Activated T-cell treated with anti-CD3 and anti-CD28 coated beads, Interleukin-2, amount 50 U/mL, for 4 hours (primary cell): ENCODE data around the gene XXYLT1. TPM values are rescaled to one million over a fixed set of nuclear protein-coding genes. Genes with fewer than 3 reads are reported as not detected.

ENCODE experiments used
- ATAC-seq, 2 donors: fragments of 200-7000 bp; cut with Tn5 transposase; one replicate each; pipeline ENCODE4 v1.10.0; 2021
- DNase-seq: peaks from one replicate; pipeline ENCODE4 v3.0.0-alpha.2; 2020
- H3K27me3 Mint-ChIP-seq: one replicate; pipeline ENCODE4 v1.8.0; 2021; ENCODE audit warnings: low read depth, mixed read lengths
- H3K36me3 Mint-ChIP-seq: one replicate; pipeline ENCODE4 v1.8.0; 2022; ENCODE audit warnings: mixed read lengths; ENCODE audit not compliant: insufficient read depth
- H3K4me1 Mint-ChIP-seq: one replicate; pipeline ENCODE4 v1.8.0; 2021; ENCODE audit warnings: low read depth, mixed read lengths
- H3K4me3 Mint-ChIP-seq: one replicate; pipeline ENCODE4 v1.8.0; 2021; ENCODE audit warnings: mild to moderate bottlenecking, moderate library complexity, mixed read lengths
- H3K9me3 Mint-ChIP-seq: one replicate; pipeline ENCODE4 v1.8.0; 2021; ENCODE audit warnings: mixed read lengths
- total RNA-seq, 3 donors: library from RNA; stranded (reverse); gene quantifications; one replicate each; pipeline ENCODE4 v1.2.1, GENCODE V29; 2021

Gene XXYLT1
- total RNA-seq, 3 donors from 2014 or later = 8.6 to 10.6 (median 8.8) TPM

GRCh38 chr3:195140410-195140809, 130.5 kb downstream of the XXYLT1 start:
- Mint-ChIP-seq H3K4me1 (peaks cover 1% of the 10 kb centered on the region), H3K4me3 (no peak overlapping the region), H3K36me3 (peaks cover 17% of the 10 kb centered on the region), H3K27me3 (no peaks in the 10 kb centered on the region), H3K9me3 (peaks cover 20% of the 10 kb centered on the region)
- DNase-seq (no peak), ATAC-seq (no peak)

- DNase-seq (no peak), ATAC-seq (no peak)
- Mint-ChIP-seq H3K4me3 (no peak overlapping the region), H3K4me1 (peaks cover under 1% of the 10 kb centered on the region), H3K36me3 (peaks cover 17% of the 10 kb centered on the region), H3K27me3 (no peaks in the 10 kb centered on the region), H3K9me3 (peaks cover 20% of the 10 kb centered on the region)
These were observed 131.1 kb downstream of the XXYLT1 start for GRCh38 chr3:195139876-195140240.

DNA sequence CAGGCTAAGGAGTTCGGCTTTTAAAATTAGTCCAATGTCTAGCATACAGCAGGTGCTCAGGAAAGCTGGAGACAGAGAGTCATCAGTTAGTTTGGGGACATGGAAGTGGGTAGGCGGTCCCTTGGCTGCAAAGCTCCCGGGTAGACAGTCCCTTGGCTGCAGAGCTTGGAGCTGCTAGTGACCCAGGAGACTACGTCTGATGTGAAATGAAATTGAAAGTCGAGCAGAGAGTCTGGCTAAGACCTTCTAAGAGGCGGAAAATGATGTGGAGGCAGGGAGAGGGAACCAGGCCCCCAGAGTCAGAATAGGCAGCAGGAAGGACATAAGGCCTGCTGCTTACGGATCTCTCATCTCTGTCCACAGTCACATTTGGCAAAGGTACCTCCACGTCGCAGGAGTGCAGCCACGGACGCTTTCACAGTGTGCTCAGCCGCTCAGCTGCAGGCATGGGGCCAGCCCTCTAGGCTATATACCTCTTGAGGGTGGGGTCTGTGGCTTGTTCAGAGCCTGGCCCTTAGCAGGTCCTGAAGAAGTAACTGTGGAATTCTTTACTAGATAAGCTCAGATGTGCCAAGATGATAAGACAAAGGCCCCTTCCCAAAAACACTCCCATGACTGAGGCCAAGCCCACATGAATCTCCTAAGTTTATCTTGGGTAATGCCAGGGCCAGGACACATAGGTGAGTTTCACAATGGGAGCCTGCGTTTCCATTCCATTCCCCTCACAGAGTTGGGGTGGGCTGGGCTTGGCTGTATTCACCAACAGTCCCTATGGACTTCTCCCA, 131.7 kb downstream of the XXYLT1 start:
- Mint-ChIP-seq H3K36me3 (peaks cover 17% of the 10 kb centered on the region), H3K27me3 (no peaks in the 10 kb centered on the region), H3K9me3 (peaks cover 20% of the 10 kb centered on the region), H3K4me3 (no peak overlapping the region), H3K4me1 (no peaks in the 10 kb centered on the region)
- no peak for ATAC-seq
- DNase-seq = no peak

GRCh38 chr3:195137638-195138588, 133.0 kb downstream of the XXYLT1 start:
- no peak for DNase-seq
- Mint-ChIP-seq H3K9me3 (peaks cover 20% of the 10 kb centered on the region), H3K4me1 (peaks cover 6% of the 10 kb centered on the region), H3K4me3 (no peak overlapping the region), H3K27me3 (no peaks in the 10 kb centered on the region), H3K36me3 (peaks cover 17% of the 10 kb centered on the region)
- ATAC-seq = no peak

GRCh38 chr3:195135917-195136316, 135.0 kb downstream of the XXYLT1 start:
- Mint-ChIP-seq H3K27me3 (no peaks in the 10 kb centered on the region), H3K36me3 (peaks cover 6% of the 10 kb centered on the region), H3K9me3 (peaks cover 7% of the 10 kb centered on the region), H3K4me3 (no peak overlapping the region), H3K4me1 (peaks cover 11% of the 10 kb centered on the region)
- no peak for ATAC-seq
- no peak for DNase-seq

- DNase-seq (no peak), ATAC-seq (no peak)
- Mint-ChIP-seq H3K4me3 (no peak overlapping the region), H3K27me3 (peaks cover 2% of the 10 kb centered on the region), H3K9me3 (no peaks in the 10 kb centered on the region), H3K36me3 (peaks cover 2% of the 10 kb centered on the region), H3K4me1 (peaks cover 23% of the 10 kb centered on the region)
These were observed 136.5 kb downstream of the XXYLT1 start for GRCh38 chr3:195134431-195134830.

DNA sequence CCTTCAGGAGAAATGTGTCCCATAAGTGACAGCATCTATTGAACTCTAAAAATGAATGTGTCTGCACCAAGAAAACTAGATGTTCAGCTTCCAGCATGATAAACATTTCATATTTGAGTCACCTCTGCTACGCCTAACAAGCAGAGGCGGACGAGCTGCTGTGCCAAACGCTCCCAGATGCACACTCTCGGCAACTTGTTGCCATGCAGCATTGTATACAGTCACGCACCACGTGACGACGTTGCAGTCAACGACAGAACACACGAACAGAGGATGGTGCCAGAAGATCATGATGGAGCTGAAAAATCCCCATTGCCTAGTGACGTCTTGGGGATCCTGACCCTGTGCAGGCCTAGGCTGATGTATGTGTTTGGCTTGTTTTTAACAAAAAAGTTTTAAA, 137.5 kb downstream of the XXYLT1 start:
- no peaks in the 10 kb centered on the region for H3K9me3 Mint-ChIP-seq
- DNase-seq = peak; percentile 14
- ATAC-seq = peak; percentile 62 to 71
- H3K4me3 Mint-ChIP-seq = no peak overlapping the region
- H3K27me3 Mint-ChIP-seq = peaks cover 2% of the 10 kb centered on the region
- H3K36me3 Mint-ChIP-seq = peaks cover 2% of the 10 kb centered on the region
- peaks cover 32% of the 10 kb centered on the region for H3K4me1 Mint-ChIP-seq

DNA sequence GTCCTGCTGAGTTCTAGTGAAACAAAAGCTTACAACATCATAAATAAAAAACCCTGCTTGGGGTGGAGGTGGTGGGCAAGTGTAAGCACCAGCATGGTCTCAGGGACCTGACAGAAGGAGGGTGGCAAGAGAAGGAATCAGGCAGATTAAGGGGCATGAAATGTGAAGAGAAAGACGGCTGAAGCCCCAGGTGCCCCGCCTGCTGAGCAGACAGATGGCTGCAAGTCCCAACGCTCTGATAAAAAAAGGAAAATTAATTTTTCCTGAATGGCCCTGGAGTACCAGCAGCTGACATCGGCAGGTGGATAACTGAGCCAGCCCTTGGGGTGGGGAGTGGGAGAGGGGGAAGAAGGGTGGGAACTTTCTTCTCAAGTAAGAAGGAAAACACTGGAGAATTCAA, 137.9 kb downstream of the XXYLT1 start:
- peaks cover 2% of the 10 kb centered on the region for H3K36me3 Mint-ChIP-seq
- no peak overlapping the region for H3K4me3 Mint-ChIP-seq
- H3K9me3 Mint-ChIP-seq = no peaks in the 10 kb centered on the region
- H3K27me3 Mint-ChIP-seq = peaks cover 2% of the 10 kb centered on the region
- ATAC-seq = no peak
- DNase-seq = no peak
- peaks cover 37% of the 10 kb centered on the region for H3K4me1 Mint-ChIP-seq

- H3K27me3 Mint-ChIP-seq = peaks cover 2% of the 10 kb centered on the region
- H3K9me3 Mint-ChIP-seq = no peaks in the 10 kb centered on the region
- ATAC-seq (no peak), DNase-seq (no peak)
- peaks cover 43% of the 10 kb centered on the region for H3K4me1 Mint-ChIP-seq
- no peak overlapping the region for H3K4me3 Mint-ChIP-seq
- peaks cover 2% of the 10 kb centered on the region for H3K36me3 Mint-ChIP-seq
These were observed 139.8 kb downstream of the XXYLT1 start for GRCh38 chr3:195131176-195131575.

- peaks cover 47% of the 10 kb centered on the region for H3K4me1 Mint-ChIP-seq
- peaks cover 2% of the 10 kb centered on the region for H3K27me3 Mint-ChIP-seq
- no peak for DNase-seq
- no peaks in the 10 kb centered on the region for H3K9me3 Mint-ChIP-seq
- H3K36me3 Mint-ChIP-seq = peaks cover 2% of the 10 kb centered on the region
- H3K4me3 Mint-ChIP-seq = peak overlapping the region; percentile 63
- peak; percentile 60 to 67 for ATAC-seq
These were observed 141.1 kb downstream of the XXYLT1 start for GRCh38 chr3:195129644-195130492.

GRCh38 chr3:195129072-195129643, 141.8 kb downstream of the XXYLT1 start:
- Mint-ChIP-seq H3K9me3 (no peaks in the 10 kb centered on the region), H3K27me3 (peaks cover 2% of the 10 kb centered on the region), H3K36me3 (peaks cover 2% of the 10 kb centered on the region), H3K4me3 (peak overlapping the region; percentile 63), H3K4me1 (peaks cover 47% of the 10 kb centered on the region)
- DNase-seq (no peak), ATAC-seq (no peak)

- H3K27me3 Mint-ChIP-seq = peaks cover 2% of the 10 kb centered on the region
- H3K36me3 Mint-ChIP-seq = peaks cover 2% of the 10 kb centered on the region
- no peak for DNase-seq
- H3K4me3 Mint-ChIP-seq = peak overlapping the region; percentile 63
- peak in 1 of 2 donors; percentile 23 for ATAC-seq
- H3K4me1 Mint-ChIP-seq = peaks cover 47% of the 10 kb centered on the region
- H3K9me3 Mint-ChIP-seq = no peaks in the 10 kb centered on the region
These were observed 142.5 kb downstream of the XXYLT1 start for GRCh38 chr3:195128255-195129071.

- Mint-ChIP-seq H3K36me3 (peaks cover 2% of the 10 kb centered on the region), H3K4me1 (peaks cover 36% of the 10 kb centered on the region), H3K27me3 (peaks cover 2% of the 10 kb centered on the region), H3K9me3 (no peaks in the 10 kb centered on the region), H3K4me3 (no peak overlapping the region)
- ATAC-seq (no peak), DNase-seq (no peak)
These were observed 144.8 kb downstream of the XXYLT1 start for GRCh38 chr3:195126056-195126605.
